ENCODE results near the gene OTOGL.
"Not testable (repeated sequence)": the region's sequence is repeated elsewhere in the genome, so short reads cannot be mapped to it uniquely, and the experiment has no call there.

OTOGL gene

DNA sequence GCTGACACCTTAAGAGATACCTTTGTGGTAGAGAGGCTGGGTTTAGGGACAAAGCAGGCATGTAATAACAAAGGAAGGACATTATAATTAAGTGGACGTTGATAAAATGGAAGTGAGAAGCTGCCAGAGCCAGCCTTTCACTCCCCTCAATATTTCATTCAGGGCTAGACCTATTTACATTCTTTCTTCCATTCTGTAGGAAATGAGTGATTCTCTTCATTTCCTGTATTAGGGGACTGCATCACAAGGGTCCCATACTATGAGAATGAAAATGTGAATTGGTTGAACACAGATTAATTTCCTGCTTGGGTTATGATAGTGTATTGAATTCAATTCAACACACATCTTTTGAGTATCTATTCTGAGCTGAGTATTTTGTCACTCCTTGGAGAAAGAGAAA lies 143.0 kb downstream of the OTOGL start:
- no peak for TF ChIP-seq ZNF274 (IDR thresholded peaks at IDR 0.05; ENCODE audit: low read depth, low read length)
- no peak overlapping the region for H3K4me3 ChIP-seq (ENCODE audit: low read length)

DNA sequence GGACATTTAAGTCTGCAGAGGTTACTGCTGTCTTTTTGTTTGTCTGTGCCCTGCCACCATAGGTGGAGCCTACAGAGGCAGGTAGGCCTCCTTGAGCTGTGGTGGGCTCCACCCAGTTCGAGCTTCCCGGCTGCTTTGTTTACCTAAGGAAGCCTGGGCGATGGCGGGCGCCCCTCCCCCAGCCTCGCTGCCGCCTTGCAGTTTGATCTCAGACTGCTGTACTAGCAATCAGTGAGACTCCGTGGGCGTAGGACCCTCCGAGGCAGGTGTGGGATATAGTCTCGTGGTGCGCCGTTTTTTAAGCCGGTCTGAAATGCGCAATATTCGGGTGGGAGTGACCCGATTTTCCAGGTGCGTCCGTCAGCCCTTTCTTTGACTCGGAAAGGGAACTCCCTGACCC lies 150.2 kb downstream of the OTOGL start:
- H3K4me3 ChIP-seq (ENCODE audit: low read length), result not testable (repeated sequence)

DNA sequence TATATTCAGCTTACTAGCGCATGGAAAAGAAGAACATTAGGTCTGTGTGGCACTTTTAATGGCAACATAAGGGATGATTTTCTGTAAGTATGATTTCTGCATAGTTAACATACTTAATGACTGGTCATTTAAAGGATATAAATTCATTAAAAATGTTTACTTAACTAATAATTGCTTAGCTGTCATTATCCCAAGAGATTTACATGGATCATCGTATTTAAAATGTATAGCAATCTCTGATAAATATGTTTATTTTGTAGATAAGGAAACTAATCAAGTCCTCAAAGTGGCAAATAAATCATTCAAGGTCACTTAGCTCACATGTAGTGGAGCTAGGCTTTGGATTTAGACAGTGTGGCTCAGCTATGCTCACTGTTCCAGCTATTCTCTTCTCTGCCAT lies 158.6 kb downstream of the OTOGL start:
- no peak for TF ChIP-seq ZNF274 (IDR thresholded peaks at IDR 0.05; ENCODE audit: low read depth, low read length)
- no peak overlapping the region for H3K4me3 ChIP-seq (ENCODE audit: low read length)

DNA sequence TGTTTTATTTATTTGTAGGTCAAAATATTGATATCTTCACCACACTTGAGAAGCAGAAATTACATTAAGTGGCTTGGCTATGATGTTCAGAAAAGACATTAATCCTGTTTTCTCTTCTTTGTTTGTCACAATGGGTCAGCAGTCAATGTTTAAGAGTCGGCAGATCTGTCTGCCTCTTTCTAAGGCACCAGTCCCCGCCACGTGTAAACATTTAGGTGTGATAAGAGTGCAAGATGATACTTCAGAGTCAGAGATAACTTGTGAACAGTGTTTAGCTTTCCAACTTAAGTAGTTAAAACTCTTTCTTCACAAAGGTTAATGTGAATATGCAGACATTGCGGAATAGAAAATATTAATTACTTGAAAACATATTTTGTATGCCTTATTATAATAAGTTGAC lies 160.9 kb downstream of the OTOGL start:
- TF ChIP-seq ZNF274 (IDR thresholded peaks at IDR 0.05; ENCODE audit: low read depth, low read length), result no peak
- H3K4me3 ChIP-seq (ENCODE audit: low read length), result no peak overlapping the region

DNA sequence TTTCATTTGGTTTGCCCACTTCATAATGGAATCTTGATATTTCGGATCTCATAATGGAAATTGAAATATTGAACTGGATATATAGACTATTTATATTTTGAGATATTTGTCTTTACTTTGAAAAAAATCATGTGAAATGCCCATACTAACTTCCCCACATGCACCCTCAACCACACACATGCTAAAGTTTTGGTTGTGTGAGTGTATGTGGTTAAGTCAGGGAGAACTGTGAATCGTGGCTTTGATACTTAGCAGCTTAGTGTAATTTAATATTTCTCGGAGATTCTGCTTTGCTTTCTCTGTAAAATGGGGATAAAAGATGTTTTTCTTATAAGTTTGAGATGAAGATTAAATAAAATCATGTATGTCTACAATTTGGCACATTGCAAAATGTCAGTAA lies 162.1 kb downstream of the OTOGL start:
- H3K4me3 ChIP-seq (ENCODE audit: low read length), result no peak overlapping the region

DNA sequence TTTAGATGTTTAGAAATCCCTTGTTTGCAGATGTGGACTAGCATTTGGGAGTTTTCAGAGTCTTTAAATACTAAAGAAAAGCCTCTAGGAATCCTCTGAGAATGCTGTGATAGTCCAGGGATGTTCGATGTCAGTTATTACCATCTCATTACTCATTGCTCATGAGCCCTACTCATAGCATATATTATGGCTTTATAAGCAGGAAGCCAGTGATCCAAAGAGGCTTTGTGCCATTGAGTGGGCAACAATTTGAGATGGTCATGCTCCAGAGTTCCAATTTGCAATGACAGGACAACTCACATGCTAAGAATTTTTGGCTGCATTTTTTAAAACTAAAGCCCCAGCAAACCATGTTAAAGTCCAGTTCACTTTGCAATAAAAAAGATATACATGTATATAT lies 163.0 kb downstream of the OTOGL start:
- no peak for TF ChIP-seq ZNF274 (IDR thresholded peaks at IDR 0.05; ENCODE audit: low read depth, low read length)
- no peak overlapping the region for H3K4me3 ChIP-seq (ENCODE audit: low read length)

More for the DNA sequence above, 162.1 kb downstream of the OTOGL start:
- TF ChIP-seq ZNF274 (IDR thresholded peaks at IDR 0.05; ENCODE audit: low read depth, low read length), result no peak

DNA sequence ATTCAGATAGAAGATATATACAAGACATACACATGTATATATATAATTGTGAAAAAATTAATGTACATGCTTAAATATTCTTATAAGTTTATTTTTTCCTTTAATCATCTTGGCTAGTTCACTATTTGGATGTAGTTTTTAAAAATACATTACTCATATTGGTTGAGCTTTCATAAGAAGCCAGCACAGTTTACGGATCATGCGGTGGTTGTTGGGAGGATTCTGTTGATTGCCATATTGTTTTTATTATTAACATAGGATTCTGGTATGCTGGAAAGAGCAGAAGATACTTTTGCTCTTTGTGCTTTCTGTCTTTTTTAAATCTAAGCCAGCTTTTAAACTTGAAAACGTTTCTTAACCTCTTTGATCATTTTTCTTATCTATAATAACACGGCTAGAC lies 163.4 kb downstream of the OTOGL start:
- no peak for TF ChIP-seq ZNF274 (IDR thresholded peaks at IDR 0.05; ENCODE audit: low read depth, low read length)
- no peak overlapping the region for H3K4me3 ChIP-seq (ENCODE audit: low read length)

DNA sequence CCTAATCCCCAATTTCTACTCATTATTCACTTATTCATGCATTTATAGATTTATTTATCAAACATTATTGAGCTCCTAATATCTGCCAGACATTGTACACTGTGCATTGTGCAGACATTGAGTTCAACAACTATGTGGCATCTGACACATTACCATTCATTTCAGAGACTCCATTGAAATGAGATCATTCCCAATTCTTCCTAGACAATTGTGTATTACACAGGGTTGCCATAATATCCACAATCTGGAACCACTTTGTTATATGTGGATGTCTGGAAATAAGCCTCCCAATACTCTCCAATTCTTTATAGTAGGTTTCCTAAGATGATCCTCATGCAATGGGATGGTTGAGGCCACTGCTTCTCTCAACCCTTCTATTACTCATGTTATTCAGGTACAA lies 165.0 kb downstream of the OTOGL start:
- H3K4me3 ChIP-seq (ENCODE audit: low read length), result no peak overlapping the region
- TF ChIP-seq ZNF274 (IDR thresholded peaks at IDR 0.05; ENCODE audit: low read depth, low read length), result no peak

DNA sequence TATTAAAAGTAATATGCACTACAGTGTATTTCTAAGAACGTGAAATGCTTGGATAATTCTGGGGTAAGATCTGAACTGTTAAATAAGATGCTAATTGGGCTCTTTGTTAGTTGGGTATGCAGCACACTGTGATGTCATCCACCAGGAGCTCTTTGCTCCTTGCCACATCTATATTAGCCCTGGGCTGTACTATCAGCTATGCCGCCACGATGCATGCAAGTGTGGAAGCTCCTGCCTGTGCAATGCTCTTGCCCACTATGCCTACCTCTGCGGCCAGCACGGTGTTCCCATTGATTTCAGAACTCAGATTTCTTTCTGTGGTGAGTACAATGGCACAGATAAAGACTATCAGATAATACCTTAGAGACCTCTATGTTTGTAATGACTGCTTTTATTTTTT lies 165.6 kb downstream of the OTOGL start:
- TF ChIP-seq ZNF274 (IDR thresholded peaks at IDR 0.05; ENCODE audit: low read depth, low read length), result no peak
- H3K4me3 ChIP-seq (ENCODE audit: low read length), result no peak overlapping the region

DNA sequence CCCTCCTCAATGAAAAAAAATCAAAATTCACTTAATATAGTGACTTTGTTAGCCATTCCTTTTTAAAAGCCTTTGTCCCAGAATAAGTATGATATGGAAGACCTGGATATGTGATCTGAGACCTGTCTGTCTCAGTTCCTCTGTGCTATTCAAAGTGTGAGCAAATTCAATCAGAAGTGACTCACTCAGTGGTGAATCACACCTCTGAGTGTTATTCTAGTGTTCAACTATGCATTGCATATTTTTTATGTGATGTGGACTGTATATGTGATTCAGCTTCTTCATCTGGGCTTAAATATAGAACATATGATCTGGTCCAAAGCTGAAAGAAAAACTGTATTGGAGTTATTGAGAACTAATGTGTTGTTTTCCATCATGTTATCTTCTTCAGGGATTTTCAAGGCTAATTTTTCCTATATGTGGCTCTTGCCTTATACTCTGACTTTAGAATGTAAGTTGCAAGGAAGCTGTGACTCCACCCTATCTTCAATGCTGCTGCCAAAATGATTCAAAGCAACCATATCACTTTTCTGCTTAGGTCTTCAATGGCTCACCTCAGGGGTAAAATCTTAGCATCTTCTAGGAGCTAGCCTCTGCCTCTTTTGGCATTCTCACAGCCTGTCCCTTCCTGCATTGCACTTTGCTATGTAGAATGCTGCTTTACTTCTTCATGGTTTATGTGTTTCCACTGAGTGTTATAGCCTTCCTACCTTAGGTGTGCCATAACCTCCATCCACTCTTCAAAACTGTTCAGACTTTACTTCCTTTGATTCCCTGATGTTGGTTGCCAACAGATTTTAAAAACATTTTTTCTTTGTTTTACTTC lies 169.8 kb downstream of the OTOGL start:
- no peak for TF ChIP-seq ZNF274 (IDR thresholded peaks at IDR 0.05; ENCODE audit: low read depth, low read length)
- H3K4me3 ChIP-seq (ENCODE audit: low read length), result no peak overlapping the region

DNA sequence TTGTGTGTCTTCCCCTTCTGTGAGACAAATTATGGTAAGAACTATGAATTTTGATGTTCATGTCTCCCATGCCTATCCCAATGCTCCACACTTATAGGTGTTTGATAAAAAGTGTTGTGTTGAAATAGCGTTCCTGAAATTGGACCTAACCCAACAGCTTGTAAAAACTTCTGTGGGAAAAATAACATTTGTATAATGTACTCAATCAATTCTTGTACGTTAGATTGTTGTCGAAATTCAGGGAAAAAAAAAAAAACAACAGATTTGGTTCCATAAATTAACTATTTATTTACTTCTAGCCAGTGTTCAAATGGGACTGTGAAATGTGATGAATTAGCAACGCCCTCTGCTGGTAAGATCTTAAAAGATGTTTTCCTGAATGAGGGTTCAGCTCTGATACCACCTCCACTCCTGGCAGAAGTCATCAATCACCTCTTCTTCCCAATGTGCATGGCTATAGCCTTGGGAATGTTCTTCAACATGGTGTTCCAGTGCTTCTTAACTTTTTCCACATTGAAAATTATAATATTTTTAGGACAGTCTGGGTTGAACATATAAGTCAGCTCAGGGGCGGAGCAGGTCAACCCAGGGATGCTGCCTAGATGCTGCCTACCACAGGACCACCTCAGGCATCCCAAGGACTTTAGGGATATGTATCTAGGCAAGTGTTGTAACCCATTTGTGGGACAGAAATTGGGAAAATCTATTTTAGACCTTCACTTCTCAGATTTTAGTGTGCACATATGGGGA lies 170.6 kb downstream of the OTOGL start:
- TF ChIP-seq ZNF274 (IDR thresholded peaks at IDR 0.05; ENCODE audit: low read depth, low read length), result no peak
- no peak overlapping the region for H3K4me3 ChIP-seq (ENCODE audit: low read length)

DNA sequence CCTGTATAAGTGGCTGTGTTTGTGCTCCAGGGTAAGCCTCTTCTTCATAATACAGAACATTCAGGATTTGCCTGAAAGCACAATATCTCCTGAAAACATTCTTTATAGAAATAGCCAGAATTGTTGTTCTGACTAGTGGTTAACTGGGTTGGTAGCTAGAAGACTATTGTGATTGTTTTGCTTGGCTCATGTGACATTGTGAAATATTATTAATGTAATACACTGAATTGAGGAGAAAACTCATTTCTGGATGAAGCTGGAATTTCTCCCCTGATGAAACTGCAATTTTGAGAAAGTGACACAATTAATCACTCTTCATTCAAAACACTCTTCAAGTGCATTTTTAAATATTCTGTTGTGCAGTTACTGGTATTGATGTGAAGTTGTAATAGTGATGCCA lies 172.4 kb downstream of the OTOGL start:
- H3K4me3 ChIP-seq (ENCODE audit: low read length), result no peak overlapping the region
- no peak for TF ChIP-seq ZNF274 (IDR thresholded peaks at IDR 0.05; ENCODE audit: low read depth, low read length)

DNA sequence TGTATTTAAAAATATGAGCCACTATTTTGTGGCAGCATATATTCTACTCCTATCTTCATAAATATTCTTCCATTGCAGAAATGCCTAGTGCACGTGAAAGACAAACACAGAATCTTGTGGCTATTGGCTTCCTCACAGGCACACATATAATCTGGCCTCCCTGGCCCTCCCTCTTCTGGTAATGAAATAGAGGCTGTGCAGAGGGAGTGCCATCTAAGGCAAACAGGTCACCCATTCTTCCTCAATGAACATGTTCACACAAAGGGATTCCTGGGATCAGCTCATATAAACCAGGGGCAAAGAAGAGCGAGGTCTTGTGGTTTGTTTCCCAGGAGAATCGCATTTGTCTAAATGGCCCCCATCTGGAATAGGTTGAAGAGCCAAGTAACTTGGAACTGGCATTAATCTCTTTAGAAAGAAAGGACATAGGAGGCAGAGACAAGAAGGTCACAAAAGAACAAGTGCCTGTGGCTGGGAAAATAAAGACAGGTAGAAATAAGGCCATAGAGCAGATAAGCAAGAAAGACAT lies 173.1 kb downstream of the OTOGL start:
- no peak overlapping the region for H3K4me3 ChIP-seq (ENCODE audit: low read length)
- TF ChIP-seq ZNF274 (IDR thresholded peaks at IDR 0.05; ENCODE audit: low read depth, low read length), result no peak

DNA sequence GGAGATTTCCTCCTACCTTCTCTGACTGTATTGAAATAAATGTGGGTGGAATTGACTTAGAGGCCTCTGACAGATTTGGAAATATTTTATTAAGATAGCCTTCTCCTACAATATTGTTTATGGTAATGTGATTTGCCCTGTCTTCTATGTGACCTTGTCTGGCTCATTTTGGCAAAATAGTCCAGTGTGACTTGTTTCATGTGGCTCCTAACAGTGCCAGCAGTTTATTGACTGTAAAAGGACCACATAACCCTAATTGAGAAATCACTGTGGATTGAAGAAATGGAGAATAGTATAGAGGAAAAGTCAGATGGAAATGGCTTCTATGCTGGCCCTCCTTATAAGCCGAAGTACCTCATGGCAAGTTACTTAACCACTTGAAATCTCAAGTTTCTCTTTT lies 173.8 kb downstream of the OTOGL start:
- no peak for TF ChIP-seq ZNF274 (IDR thresholded peaks at IDR 0.05; ENCODE audit: low read depth, low read length)

DNA sequence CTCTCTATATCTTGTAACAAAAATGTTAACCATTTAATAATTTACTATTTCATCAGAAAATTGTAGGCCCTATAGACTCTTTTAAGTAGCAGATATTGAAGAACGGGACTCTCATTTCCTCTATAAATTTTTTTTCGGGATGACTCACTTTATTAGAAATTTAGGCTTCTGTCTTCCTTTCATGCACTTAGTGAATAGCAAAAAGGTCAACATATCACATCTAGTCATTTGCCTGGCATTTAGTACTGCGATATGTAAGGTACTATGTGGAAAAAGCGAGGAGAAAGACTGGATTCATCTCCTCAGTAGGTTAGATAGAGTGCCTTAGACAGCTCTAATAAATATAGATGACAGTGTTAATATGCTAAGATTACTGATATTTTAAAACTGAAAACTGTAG lies 178.4 kb downstream of the OTOGL start:
- no peak for TF ChIP-seq ZNF274 (IDR thresholded peaks at IDR 0.05; ENCODE audit: low read depth, low read length)

More for the DNA sequence above, 173.8 kb downstream of the OTOGL start:
- H3K4me3 ChIP-seq (ENCODE audit: low read length), result no peak overlapping the region

More for the DNA sequence above, 178.4 kb downstream of the OTOGL start:
- no peak overlapping the region for H3K4me3 ChIP-seq (ENCODE audit: low read length)
